Common myeloid progenitor, CD34-positive (primary cell): Measurements from ENCODE around the gene LGSN.
"Not testable (repeated sequence)": the region's sequence is repeated elsewhere in the genome, so short reads cannot be mapped to it uniquely, and the experiment has no call there.

ENCODE experiments used
- CTCF ChIA-PET: fragments of 350-600 bp; sonication (Branson Sonifier 250); formaldehyde crosslinking; loops from one replicate; lab custom pipeline; 2021; ENCODE audit warnings: antibody characterized with exemption; lab: Charles Lee
- POLR2A ChIA-PET: fragments of 350-600 bp; sonication (Branson Sonifier 250); formaldehyde crosslinking; loops from one replicate; lab custom pipeline; 2021; ENCODE audit warnings: antibody characterized with exemption; lab: Charles Lee
- DNase-seq, 3 donors: peaks; one replicate each; pipeline versions ENCODE4 v3.0.0 to v3.0.0-alpha.2; 2013
- H3K27ac ChIP-seq, 2 experiments: 1 replicate in 1 of 2; 2 replicates in 1 of 2; pipeline ENCODE4 v1.7.0; 2013; ENCODE audit warnings: inconsistent platforms in 2 of 2, low read length in 2 of 2, mild to moderate bottlenecking in 2 of 2, low read depth in 1 of 2, moderate library complexity in 1 of 2; ENCODE audit not compliant: severe bottlenecking in 2 of 2, insufficient read depth in 1 of 2, poor library complexity in 1 of 2
- H3K27me3 ChIP-seq, 5 experiments: replicated peaks in 2 of 5; 1 replicate in 3 of 5; 2 replicates in 2 of 5; pipeline versions ENCODE4 v1.6.1 to v1.7.0; 2013; ENCODE audit warnings: low read length in 4 of 5, mild to moderate bottlenecking in 2 of 5, moderate library complexity in 2 of 5, inconsistent platforms in 1 of 5; ENCODE audit not compliant: insufficient read depth in 5 of 5, control insufficient read depth in 4 of 5
- H3K36me3 ChIP-seq, 4 experiments: 1 replicate in 2 of 4; 2 replicates in 2 of 4; pipeline versions ENCODE4 v1.6.1 to v1.7.0; 2013; ENCODE audit warnings: low read length in 3 of 4, control low read depth in 1 of 4, mild to moderate bottlenecking in 1 of 4; ENCODE audit not compliant: control insufficient read depth in 4 of 4, insufficient read depth in 4 of 4
- H3K4me1 ChIP-seq, 4 experiments: 1 replicate in 3 of 4; 2 replicates in 1 of 4; pipeline versions ENCODE4 v1.6.1 to v1.7.1; 2013; ENCODE audit warnings: low read length in 3 of 4, mild to moderate bottlenecking in 3 of 4, control low read depth in 1 of 4, inconsistent platforms in 1 of 4, moderate library complexity in 1 of 4; ENCODE audit not compliant: control insufficient read depth in 4 of 4, insufficient read depth in 4 of 4; ENCODE audit errors: control extremely low read depth in 1 of 4
- H3K4me3 ChIP-seq, 7 experiments: 1 replicate in 4 of 7; 2 replicates in 3 of 7; pipeline versions ENCODE4 v1.5.1 to v1.7.0; 2013; ENCODE audit warnings: mild to moderate bottlenecking in 7 of 7, low read length in 6 of 7, moderate library complexity in 6 of 7, inconsistent platforms in 2 of 7, low read depth in 2 of 7, control low read depth in 1 of 7; ENCODE audit not compliant: insufficient read depth in 4 of 7, control insufficient read depth in 1 of 7; ENCODE audit errors: extremely low read depth in 1 of 7
- H3K9me3 ChIP-seq, 5 experiments: 1 replicate in 4 of 5; 2 replicates in 1 of 5; pipeline versions ENCODE4 v1.6.1 to v1.7.1; 2013; ENCODE audit warnings: low read length in 4 of 5, mild to moderate bottlenecking in 2 of 5, inconsistent platforms in 1 of 5, low read depth in 1 of 5, moderate library complexity in 1 of 5; ENCODE audit not compliant: control insufficient read depth in 4 of 5, insufficient read depth in 2 of 5; ENCODE audit errors: control extremely low read depth in 1 of 5
- WGBS: methylation state at CpG from one replicate; pipeline ENCODE4 v1.1.5; 2013; ENCODE audit not compliant: insufficient coverage; 5-methylcytosine and 5-hydroxymethylcytosine counted together

Gene LGSN

DNA sequence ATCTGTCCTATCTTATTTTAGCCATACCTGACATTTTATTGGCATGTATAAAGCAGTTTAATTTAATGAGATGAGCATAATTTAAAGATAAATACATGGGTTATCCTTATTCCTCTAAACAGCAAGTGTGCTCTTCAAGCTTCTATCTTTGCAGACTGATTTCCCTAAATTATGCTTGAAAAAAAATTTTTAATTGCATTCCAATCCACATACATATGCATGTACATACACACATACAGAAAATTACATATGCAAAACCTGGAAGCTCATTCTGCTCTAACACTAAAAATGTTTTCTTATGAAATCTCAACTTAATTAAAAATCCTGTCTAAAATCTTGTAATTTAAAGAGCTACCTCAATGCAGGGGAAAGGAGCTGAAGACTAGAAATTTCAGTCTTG, 73.2 kb downstream of the LGSN start:
- H3K4me1 ChIP-seq, result no peaks in the 10 kb centered on the region
- CTCF ChIA-PET, result no interaction called here
- no peaks in the 10 kb centered on the region for H3K9me3 ChIP-seq
- no peak overlapping the region for H3K27ac ChIP-seq
- H3K27me3 ChIP-seq, result no peaks in the 10 kb centered on the region
- no peak for DNase-seq
- no peak overlapping the region for H3K4me3 ChIP-seq
- H3K36me3 ChIP-seq, result no peaks in the 10 kb centered on the region
- POLR2A ChIA-PET, result no interaction called here

DNA sequence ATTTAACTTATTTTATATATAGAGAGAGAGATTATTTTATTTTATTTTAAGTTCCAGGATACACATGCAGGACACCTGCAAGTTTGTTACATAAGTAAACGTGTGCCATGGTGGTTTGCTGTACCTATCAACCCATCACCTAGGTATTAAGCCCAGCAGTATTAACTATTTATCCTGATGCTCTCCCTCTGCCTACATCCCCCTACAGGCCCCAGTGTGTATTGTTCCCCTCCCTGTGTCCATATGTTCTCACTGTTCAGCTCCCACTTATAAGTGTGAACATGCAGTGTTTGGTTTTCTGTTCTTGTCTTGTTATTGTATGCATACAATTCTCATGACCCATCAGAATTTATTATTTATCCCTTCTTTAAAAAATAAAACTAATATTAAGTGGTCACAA, 73.9 kb downstream of the LGSN start:
- Histone ChIP-seq H3K36me3 (no peaks in the 10 kb centered on the region), H3K27me3 (no peaks in the 10 kb centered on the region), H3K4me1 (no peaks in the 10 kb centered on the region), H3K4me3 (no peak overlapping the region), H3K9me3 (no peaks in the 10 kb centered on the region), H3K27ac (no peak overlapping the region)
- ChIA-PET CTCF (no interaction called here), POLR2A (no interaction called here)
- DNase-seq, result no peak
- 100% methylated on average over 1 of the region's 1 CpG for WGBS

DNA sequence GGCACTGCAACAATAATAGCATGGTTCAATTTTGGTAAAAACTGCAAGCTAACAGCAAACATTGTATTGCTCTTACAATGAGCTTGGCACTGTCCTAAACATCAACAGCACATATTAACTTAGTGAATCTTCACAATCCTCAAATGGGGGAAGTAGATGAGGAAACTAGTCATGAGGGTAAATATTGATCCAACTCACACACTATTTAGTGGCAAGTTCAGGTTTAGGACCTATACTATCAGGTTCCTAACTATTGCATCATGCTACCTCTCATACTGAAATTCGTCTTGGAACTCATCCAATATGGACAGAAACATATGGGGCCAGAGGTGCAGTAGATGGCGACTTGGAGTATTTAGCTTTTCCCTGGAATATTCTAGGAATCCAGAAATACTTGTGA, 74.4 kb downstream of the LGSN start:
- DNase-seq, result no peak
- ChIA-PET CTCF (interaction anchor here (0.6 kb wide), 1 partner anchor 840 kb away, joined by 3 read pairs; no protein-coding TSS in a partner anchor), POLR2A (no interaction called here)
- Histone ChIP-seq H3K9me3 (no peaks in the 10 kb centered on the region), H3K36me3 (no peaks in the 10 kb centered on the region), H3K4me3 (no peak overlapping the region), H3K4me1 (no peaks in the 10 kb centered on the region), H3K27me3 (no peaks in the 10 kb centered on the region), H3K27ac (no peak overlapping the region)
- WGBS, result 71% methylated on average over 1 of the region's 2 CpGs

DNA sequence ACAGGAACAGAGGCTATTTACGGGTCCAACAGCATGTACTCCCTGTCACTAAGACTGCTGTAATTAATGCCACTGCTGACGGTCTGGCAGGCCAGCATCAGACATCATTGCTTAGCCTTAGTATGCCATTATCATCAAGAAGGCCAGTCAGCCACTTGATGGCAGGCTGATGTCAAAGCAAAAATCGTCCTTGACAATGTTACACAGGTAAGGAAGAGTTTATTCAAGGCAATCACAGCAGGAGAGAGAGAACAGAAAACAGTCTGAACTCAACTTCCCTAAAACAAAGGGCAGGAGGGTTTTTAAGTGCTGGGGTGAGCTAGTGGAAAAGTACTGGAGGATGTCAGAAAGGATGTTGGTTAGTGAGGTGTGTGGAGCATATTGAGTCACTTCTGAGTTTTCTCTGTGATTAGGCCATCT, 83.4 kb downstream of the LGSN start:
- POLR2A ChIA-PET, result no interaction called here
- WGBS, result 59% methylated on average over 3 of the region's 3 CpGs

DNA sequence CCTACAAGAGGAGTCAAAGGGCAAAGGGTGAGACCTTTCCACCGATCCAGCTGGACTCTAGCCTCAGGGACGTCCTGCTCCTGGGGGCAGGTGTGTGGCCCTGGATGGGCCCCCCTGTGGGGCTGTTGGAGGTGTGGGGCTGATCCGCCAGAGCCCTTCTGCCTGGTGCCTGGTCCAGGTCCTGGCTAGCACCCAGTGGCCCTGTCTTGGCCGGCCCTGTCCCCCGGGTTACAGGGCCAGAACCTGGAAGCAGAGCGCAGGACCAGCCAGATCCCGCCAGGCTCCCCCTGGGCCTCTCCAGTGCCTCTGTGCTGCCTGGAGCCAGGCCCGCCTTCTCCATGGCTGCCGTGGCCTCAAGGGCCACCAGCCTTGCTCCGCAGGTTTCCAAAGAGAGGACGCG, 89.3 kb downstream of the LGSN start:
- H3K4me1 ChIP-seq, POLR2A ChIA-PET, H3K9me3 ChIP-seq, H3K4me3 ChIP-seq, H3K36me3 ChIP-seq, CTCF ChIA-PET, H3K27me3 ChIP-seq, DNase-seq, H3K27ac ChIP-seq: not testable (repeated sequence)
- WGBS, result 67% methylated on average over 4 of the region's 12 CpGs

More for the DNA sequence above, 83.4 kb downstream of the LGSN start:
- Histone ChIP-seq H3K36me3 (no peaks in the 10 kb centered on the region), H3K4me3 (no peak overlapping the region), H3K4me1 (no peaks in the 10 kb centered on the region), H3K27me3 (no peaks in the 10 kb centered on the region), H3K27ac (no peak overlapping the region), H3K9me3 (peaks cover 0 to 2% (median 0%) of the 10 kb centered on the region in 5 experiments)
- no peak for DNase-seq
- CTCF ChIA-PET, result no interaction called here

DNA sequence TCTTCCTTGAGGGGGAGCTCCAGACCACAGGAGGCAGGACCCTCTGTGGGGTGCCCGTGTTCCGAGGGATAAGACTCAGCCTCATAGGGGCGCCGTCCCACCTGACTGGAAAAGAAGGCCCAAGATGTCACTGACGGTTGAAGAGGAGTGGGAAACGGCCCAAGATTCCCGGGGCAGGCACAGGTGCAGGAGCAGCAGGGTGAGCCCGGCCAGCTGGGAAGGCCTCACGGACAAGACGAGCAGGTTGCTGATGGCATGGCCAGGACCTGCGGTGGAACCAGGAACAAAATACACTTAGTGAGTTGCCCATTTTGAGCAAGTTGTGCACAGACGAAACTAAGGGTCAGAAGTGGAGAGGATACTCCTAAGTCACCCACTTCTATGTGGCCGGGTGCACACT, 89.8 kb downstream of the LGSN start:
- H3K4me1 ChIP-seq, H3K36me3 ChIP-seq, H3K9me3 ChIP-seq, POLR2A ChIA-PET, H3K27me3 ChIP-seq, H3K27ac ChIP-seq, DNase-seq, H3K4me3 ChIP-seq, CTCF ChIA-PET: not testable (repeated sequence)
- 81% methylated on average over 8 of the region's 13 CpGs for WGBS

DNA sequence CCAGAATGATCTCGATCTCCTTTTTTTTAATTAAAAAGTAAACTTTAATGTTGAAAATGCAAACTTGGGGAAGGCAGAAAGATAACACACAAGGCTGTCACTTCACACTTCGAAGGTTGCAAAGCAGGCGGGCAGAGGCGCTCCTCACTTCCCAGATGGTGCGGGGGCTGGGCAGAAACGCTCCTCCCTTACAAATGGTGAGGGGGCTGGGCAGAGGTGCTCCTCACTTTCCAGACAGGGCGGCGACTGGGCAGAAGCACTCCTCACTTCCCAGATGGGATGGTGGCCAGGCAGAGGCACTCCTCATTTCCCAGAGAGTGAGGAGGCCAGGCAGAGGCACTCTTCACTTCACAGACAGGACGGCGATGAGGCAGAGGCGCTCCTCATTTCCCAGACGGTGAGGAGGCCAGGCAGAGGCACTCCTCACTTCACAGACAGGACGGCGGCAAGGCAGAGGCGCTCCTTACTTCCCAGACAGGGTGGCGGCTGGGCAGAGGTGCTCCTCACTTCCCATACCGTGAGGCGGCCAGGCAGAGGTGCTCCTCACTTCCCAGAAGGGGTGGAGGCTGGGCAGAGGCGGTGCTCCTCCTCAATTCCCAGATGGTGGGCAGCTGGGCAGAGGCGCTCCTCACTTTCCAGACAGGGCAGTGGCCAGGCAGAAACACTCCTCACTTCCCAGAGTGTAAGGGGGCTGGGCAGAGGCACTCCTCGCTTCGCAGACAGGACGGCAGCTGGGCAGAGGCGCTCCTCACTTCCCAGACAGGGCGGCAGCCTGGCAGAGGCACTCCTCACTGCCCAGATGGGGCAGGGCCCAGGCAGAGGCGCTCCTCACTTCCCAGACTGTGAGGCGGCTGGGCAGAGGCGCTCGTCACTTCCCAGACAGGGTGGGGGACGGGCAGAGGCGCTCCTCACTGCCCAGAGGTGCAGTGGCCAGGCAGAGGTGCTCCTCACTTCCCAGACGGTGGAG, 91.6 kb downstream of the LGSN start:
- DNase-seq, CTCF ChIA-PET, H3K4me1 ChIP-seq, H3K4me3 ChIP-seq, POLR2A ChIA-PET, H3K27ac ChIP-seq, H3K27me3 ChIP-seq, H3K36me3 ChIP-seq, H3K9me3 ChIP-seq: not testable (repeated sequence)
- WGBS, result 91% methylated on average over 30 of the region's 32 CpGs
